ENCODE measurements around the gene ASIC5. TPM values are rescaled to one million over a fixed set of nuclear protein-coding genes. Genes with fewer than 3 reads are reported as not detected.

Gene ASIC5, protein sequence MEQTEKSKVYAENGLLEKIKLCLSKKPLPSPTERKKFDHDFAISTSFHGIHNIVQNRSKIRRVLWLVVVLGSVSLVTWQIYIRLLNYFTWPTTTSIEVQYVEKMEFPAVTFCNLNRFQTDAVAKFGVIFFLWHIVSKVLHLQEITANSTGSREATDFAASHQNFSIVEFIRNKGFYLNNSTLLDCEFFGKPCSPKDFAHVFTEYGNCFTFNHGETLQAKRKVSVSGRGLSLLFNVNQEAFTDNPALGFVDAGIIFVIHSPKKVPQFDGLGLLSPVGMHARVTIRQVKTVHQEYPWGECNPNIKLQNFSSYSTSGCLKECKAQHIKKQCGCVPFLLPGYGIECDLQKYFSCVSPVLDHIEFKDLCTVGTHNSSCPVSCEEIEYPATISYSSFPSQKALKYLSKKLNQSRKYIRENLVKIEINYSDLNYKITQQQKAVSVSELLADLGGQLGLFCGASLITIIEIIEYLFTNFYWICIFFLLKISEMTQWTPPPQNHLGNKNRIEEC
- total RNA-seq, result not detected

DNA sequence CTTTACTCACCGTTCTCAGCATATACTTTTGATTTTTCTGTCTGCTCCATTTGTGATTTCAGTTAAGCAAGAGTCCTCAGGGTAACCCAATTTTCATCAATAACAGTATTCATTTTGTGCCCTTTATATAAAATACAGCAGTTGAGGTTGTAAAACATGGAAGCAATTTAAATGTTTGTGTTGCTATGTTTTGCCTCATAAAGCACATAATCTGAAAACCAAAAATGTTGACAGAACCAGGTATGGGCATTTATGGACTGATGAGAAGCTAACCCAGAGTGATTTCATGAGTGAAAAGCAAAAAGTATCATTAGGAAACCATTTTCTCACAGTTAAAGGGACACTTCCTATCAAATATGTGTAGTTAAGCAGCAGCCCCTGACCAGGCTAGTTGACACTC is at the start of gene ASIC5:
TSS of gene ASIC5 (minus strand) at position 101 of the 400 bp plus-strand sequence. CDS start at position 50, 51 bp downstream.
- Histone ChIP-seq H3K27ac (no peak within 1 kb of the TSS), H3K9me3 (peaks cover 0 to 6% of the 10 kb centered on the region in 2 donors), H3K4me3 (no peak within 1 kb of the TSS), H3K36me3 (no peaks in the 10 kb centered on the region), H3K27me3 (no peaks in the 10 kb centered on the region), H3K4me1 (no peaks in the 10 kb centered on the region)
- in situ Hi-C loops (cut with MboI; ENCODE audit: low pct_ligation_motif_present in 1 of 4, low pct_unique_long_range_greater_than_20kb in 1 of 4, low sequenced_read_pairs in 3 of 4) (no loop called here), intact Hi-C loops (cut with DNase I; ENCODE audit: low total_unique reads) (no loop called here)
- no peak for DNase-seq
- WGBS, 2 donors (ENCODE audit: low coverage in 1 of 2), result 0% methylated on average over 1 of the region's 1 CpG
- TF ChIP-seq POLR2AphosphoS5 (IDR thresholded peaks at IDR 0.05) (no peak), EP300 (IDR thresholded peaks at IDR 0.05; ENCODE audit: low read depth) (no peak), POLR2A (IDR thresholded peaks at IDR 0.05) (no peak)
- TF ChIP-seq, protein P1, sequence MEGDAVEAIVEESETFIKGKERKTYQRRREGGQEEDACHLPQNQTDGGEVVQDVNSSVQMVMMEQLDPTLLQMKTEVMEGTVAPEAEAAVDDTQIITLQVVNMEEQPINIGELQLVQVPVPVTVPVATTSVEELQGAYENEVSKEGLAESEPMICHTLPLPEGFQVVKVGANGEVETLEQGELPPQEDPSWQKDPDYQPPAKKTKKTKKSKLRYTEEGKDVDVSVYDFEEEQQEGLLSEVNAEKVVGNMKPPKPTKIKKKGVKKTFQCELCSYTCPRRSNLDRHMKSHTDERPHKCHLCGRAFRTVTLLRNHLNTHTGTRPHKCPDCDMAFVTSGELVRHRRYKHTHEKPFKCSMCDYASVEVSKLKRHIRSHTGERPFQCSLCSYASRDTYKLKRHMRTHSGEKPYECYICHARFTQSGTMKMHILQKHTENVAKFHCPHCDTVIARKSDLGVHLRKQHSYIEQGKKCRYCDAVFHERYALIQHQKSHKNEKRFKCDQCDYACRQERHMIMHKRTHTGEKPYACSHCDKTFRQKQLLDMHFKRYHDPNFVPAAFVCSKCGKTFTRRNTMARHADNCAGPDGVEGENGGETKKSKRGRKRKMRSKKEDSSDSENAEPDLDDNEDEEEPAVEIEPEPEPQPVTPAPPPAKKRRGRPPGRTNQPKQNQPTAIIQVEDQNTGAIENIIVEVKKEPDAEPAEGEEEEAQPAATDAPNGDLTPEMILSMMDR (IDR thresholded peaks at IDR 0.05), result no peak

DNA sequence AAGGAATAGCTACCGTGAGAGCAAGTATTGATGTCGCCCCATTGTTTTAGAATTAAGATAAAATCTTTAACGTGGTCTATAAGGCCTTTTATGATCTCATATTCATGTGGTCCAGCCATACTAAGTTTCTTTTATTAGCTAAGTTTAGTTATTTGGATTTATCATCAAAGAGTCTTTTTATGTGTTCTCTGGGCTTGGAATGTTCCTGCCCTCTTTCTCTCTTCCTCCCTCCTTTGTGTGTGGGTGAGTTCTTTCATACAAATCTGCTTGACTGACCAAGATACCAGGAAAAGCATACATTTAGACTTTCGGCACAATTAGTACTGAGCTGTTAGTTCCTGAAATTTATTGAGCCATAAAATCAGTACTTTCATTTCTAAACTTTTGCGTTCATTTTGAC is 48.7 kb upstream of the ASIC5 start:
- Histone ChIP-seq H3K27me3 (no peaks in the 10 kb centered on the region), H3K27ac (no peak overlapping the region), H3K4me1 (no peaks in the 10 kb centered on the region), H3K9me3 (no peaks in the 10 kb centered on the region), H3K36me3 (no peaks in the 10 kb centered on the region), H3K4me3 (no peak overlapping the region)
- TF ChIP-seq POLR2A (IDR thresholded peaks at IDR 0.05), result no peak
- TF ChIP-seq POLR2AphosphoS5 (IDR thresholded peaks at IDR 0.05), result no peak
- TF ChIP-seq, protein P1 (IDR thresholded peaks at IDR 0.05), result no peak
- no peak for TF ChIP-seq EP300 (IDR thresholded peaks at IDR 0.05; ENCODE audit: low read depth)
- 34 to 45% methylated on average over 5 of the region's 5 CpGs for WGBS, 2 donors (ENCODE audit: low coverage in 1 of 2)
- intact Hi-C loops (cut with DNase I; ENCODE audit: low total_unique reads) (no loop called here), in situ Hi-C loops (cut with MboI; ENCODE audit: low pct_ligation_motif_present in 1 of 4, low pct_unique_long_range_greater_than_20kb in 1 of 4, low sequenced_read_pairs in 3 of 4) (no loop called here)
- no peak for DNase-seq

DNA sequence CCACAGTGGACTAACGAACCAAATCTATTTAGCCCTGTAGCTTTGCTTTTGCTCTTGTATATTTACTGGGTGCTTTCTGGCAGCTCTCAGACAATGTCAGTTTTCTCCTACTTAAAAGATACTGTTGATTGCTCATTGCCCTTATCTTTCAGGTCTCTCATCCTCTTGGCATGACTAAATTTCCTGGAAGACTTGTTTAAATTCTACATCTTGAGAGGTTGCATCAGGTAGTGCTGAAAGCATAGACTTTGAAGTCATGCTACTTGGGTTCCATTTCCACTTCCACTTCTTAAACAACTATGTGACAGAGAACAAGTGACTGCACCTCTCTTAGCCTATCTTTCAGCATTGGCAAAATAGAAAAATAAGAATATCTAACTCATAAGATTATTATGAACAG is 45.8 kb upstream of the ASIC5 start:
- no peak overlapping the region for H3K27ac ChIP-seq

DNA sequence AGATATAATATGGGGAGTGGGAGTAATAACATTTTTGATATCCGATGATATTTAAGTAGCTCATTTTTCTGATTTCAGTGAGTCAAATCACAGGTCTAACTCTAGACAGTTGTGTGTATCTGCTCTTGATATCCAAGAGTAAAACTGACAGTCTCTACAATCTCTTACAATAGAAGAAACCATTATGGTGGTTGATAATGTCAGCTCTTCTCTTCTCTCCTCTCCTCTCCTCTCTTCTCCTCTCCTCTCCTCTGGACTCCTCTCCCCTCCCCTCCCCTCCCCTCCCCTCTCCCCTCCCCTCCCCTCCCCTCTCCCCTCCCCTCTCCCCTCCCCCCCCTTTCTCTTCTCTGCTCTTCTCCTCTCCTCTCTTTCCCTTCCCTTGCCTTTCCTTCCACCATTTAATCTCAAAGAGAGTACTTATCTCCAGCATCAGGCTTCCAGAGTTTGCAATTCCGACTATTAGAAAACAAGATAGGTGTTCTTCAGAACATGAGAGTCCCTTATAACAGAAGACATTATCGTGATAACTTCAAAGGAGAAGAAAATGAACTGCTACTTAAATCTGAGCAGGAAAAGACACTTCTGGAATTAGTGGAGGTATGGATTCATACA is 43.6 kb upstream of the ASIC5 start:
- 72 to 87% methylated on average over 3 of the region's 3 CpGs for WGBS, 2 donors (ENCODE audit: low coverage in 1 of 2)
- H3K27me3 ChIP-seq, result no peaks in the 10 kb centered on the region
- in situ Hi-C loops (cut with MboI; ENCODE audit: low pct_ligation_motif_present in 1 of 4, low pct_unique_long_range_greater_than_20kb in 1 of 4, low sequenced_read_pairs in 3 of 4), result no loop called here
- no peak overlapping the region for H3K27ac ChIP-seq
- intact Hi-C loops (cut with DNase I; ENCODE audit: low total_unique reads), result no loop called here
- DNase-seq, result no peak
- no peaks in the 10 kb centered on the region for H3K9me3 ChIP-seq
- TF ChIP-seq, protein P1 (IDR thresholded peaks at IDR 0.05), result no peak
- TF ChIP-seq POLR2AphosphoS5 (IDR thresholded peaks at IDR 0.05), result no peak
- no peaks in the 10 kb centered on the region for H3K4me1 ChIP-seq
- H3K4me3 ChIP-seq, result no peak overlapping the region
- H3K36me3 ChIP-seq, result no peaks in the 10 kb centered on the region

More for the DNA sequence above, 45.8 kb upstream of the ASIC5 start:
- Histone ChIP-seq H3K36me3 (no peaks in the 10 kb centered on the region), H3K4me3 (no peak overlapping the region), H3K4me1 (no peaks in the 10 kb centered on the region), H3K27me3 (no peaks in the 10 kb centered on the region), H3K9me3 (no peaks in the 10 kb centered on the region)
- intact Hi-C loops (cut with DNase I; ENCODE audit: low total_unique reads) (no loop called here), in situ Hi-C loops (cut with MboI; ENCODE audit: low pct_ligation_motif_present in 1 of 4, low pct_unique_long_range_greater_than_20kb in 1 of 4, low sequenced_read_pairs in 3 of 4) (no loop called here)
- WGBS, 2 donors (ENCODE audit: low coverage in 1 of 2), result 73 to 75% methylated on average over 1 of the region's 1 CpG
- TF ChIP-seq, protein P1 (IDR thresholded peaks at IDR 0.05), result no peak
- TF ChIP-seq EP300 (IDR thresholded peaks at IDR 0.05; ENCODE audit: low read depth) (no peak), POLR2AphosphoS5 (IDR thresholded peaks at IDR 0.05) (no peak), POLR2A (IDR thresholded peaks at IDR 0.05) (no peak)
- DNase-seq, result no peak
